H9 (cell line): ENCODE measurements around the gene TBL1Y. TPM values are rescaled to one million over a fixed set of nuclear protein-coding genes. Genes with fewer than 3 reads are reported as not detected.

Source experiments
- DNase-seq: peaks from one replicate; pipeline ENCODE4 v3.0.0-alpha.2; 2017
- H2AFZ ChIP-seq: one replicate; pipeline ENCODE4 v1.6.1; 2013; ENCODE audit warnings: mild to moderate bottlenecking, low read length, control low read depth, moderate library complexity
- H2AK5ac ChIP-seq: 2 replicates; pipeline ENCODE4 v1.6.1; 2013; ENCODE audit warnings: low read length, control low read depth, mixed read lengths; ENCODE audit not compliant: insufficient read length
- H2BK120ac ChIP-seq: one replicate; pipeline ENCODE4 v1.6.1; 2013; ENCODE audit warnings: low read depth, mild to moderate bottlenecking, low read length, control low read depth, inconsistent platforms; ENCODE audit not compliant: poor library complexity, severe bottlenecking
- H2BK12ac ChIP-seq: 2 replicates; pipeline ENCODE4 v1.6.1; 2013; ENCODE audit warnings: low read length, control low read depth, mixed read lengths, low read depth; ENCODE audit not compliant: insufficient read length
- H2BK15ac ChIP-seq: 2 replicates; pipeline ENCODE4 v1.6.1; 2013; ENCODE audit warnings: low read depth, low read length, control low read depth
- H2BK20ac ChIP-seq: one replicate; pipeline ENCODE4 v1.6.1; 2013; ENCODE audit warnings: low read depth, mild to moderate bottlenecking, low read length, control low read depth, inconsistent platforms; ENCODE audit not compliant: poor library complexity, severe bottlenecking
- H2BK5ac ChIP-seq: 2 replicates; pipeline ENCODE4 v1.6.1; 2013; ENCODE audit warnings: low read length, control low read depth, mixed read lengths; ENCODE audit not compliant: insufficient read length
- H3K14ac ChIP-seq: 2 replicates; pipeline ENCODE4 v1.6.1; 2013; ENCODE audit warnings: low read length, control low read depth; ENCODE audit not compliant: insufficient read depth
- H3K18ac ChIP-seq: 2 replicates; pipeline ENCODE4 v1.6.1; 2013; ENCODE audit warnings: low read depth, mild to moderate bottlenecking, mixed read lengths, low read length, control low read depth; ENCODE audit not compliant: insufficient read length
- H3K23ac ChIP-seq: 2 replicates; pipeline ENCODE4 v1.6.1; 2013; ENCODE audit warnings: low read length, control low read depth, mixed read lengths, low read depth; ENCODE audit not compliant: insufficient read length
- H3K23me2 ChIP-seq: 2 replicates; pipeline ENCODE4 v1.6.1; 2013; ENCODE audit warnings: low read depth, mild to moderate bottlenecking, mixed read lengths, low read length, control low read depth; ENCODE audit not compliant: insufficient read length, poor library complexity, severe bottlenecking
- H3K27ac ChIP-seq: 2 replicates; pipeline ENCODE4 v1.5.1; 2013; ENCODE audit warnings: low read length, control low read depth, mixed read lengths, low read depth; ENCODE audit not compliant: insufficient read length
- H3K27me3 ChIP-seq: 2 replicates; pipeline ENCODE4 v1.6.1; 2013; ENCODE audit warnings: low read length, control low read depth, inconsistent platforms; ENCODE audit not compliant: insufficient read depth
- H3K4ac ChIP-seq: 2 replicates; pipeline ENCODE4 v1.6.1; 2013; ENCODE audit warnings: low read depth, mild to moderate bottlenecking, control low read depth, inconsistent platforms, low read length, moderate library complexity
- H3K4me1 ChIP-seq: 2 replicates; pipeline ENCODE4 v1.6.1; 2013; ENCODE audit warnings: low read length, control low read depth, inconsistent platforms; ENCODE audit not compliant: insufficient read depth
- H3K4me2 ChIP-seq: 2 replicates; pipeline ENCODE4 v1.6.1; 2013; ENCODE audit warnings: low read length, control low read depth, mixed read lengths; ENCODE audit not compliant: insufficient read length, insufficient read depth
- H3K56ac ChIP-seq: 2 replicates; pipeline ENCODE4 v1.6.1; 2013; ENCODE audit warnings: low read depth, mild to moderate bottlenecking, mixed read lengths, low read length, control low read depth; ENCODE audit not compliant: insufficient read length
- H3K79me1 ChIP-seq: 2 replicates; pipeline ENCODE4 v1.6.1; 2013; ENCODE audit warnings: low read depth, mild to moderate bottlenecking, moderate library complexity, low read length, control low read depth, inconsistent platforms; ENCODE audit not compliant: insufficient read depth, poor library complexity, severe bottlenecking
- H3K79me2 ChIP-seq: 2 replicates; pipeline ENCODE4 v1.6.1; 2013; ENCODE audit warnings: low read length, control low read depth, inconsistent platforms; ENCODE audit not compliant: insufficient read depth
- H3K9ac ChIP-seq: 2 replicates; pipeline ENCODE4 v1.6.1; 2013; ENCODE audit warnings: low read length, control low read depth, mixed read lengths; ENCODE audit not compliant: insufficient read length; ENCODE audit errors: extremely low read depth
- H3K9me3 ChIP-seq: one replicate; pipeline ENCODE4 v1.6.1; 2013; ENCODE audit warnings: low read depth, low read length, inconsistent platforms; ENCODE audit not compliant: control insufficient read depth
- H3T11ph ChIP-seq: one replicate; pipeline ENCODE4 v1.6.1; 2013; ENCODE audit warnings: mild to moderate bottlenecking, low read length, control low read depth, inconsistent platforms
- H4K20me1 ChIP-seq: one replicate; pipeline ENCODE4 v1.6.1; 2013; ENCODE audit not compliant: control insufficient read depth, insufficient read length, insufficient read depth
- H4K5ac ChIP-seq: 2 replicates; pipeline ENCODE4 v1.6.1; 2013; ENCODE audit warnings: low read depth, mild to moderate bottlenecking, mixed read lengths, low read length, control low read depth; ENCODE audit not compliant: insufficient read length
- H4K8ac ChIP-seq: replicated peaks from 2 replicates; pipeline ENCODE4 v1.6.1; 2013; ENCODE audit warnings: low read length, control low read depth, mixed read lengths, low read depth; ENCODE audit not compliant: insufficient read length
- H4K91ac ChIP-seq: 2 replicates; pipeline ENCODE4 v1.6.1; 2013; ENCODE audit warnings: low read depth, mild to moderate bottlenecking, moderate library complexity, mixed read lengths, low read length, control low read depth; ENCODE audit not compliant: insufficient read length
- H3K27ac Mint-ChIP-seq, 3 experiments: 2 replicates in 2 of 3; 3 replicates in 1 of 3; pipeline ENCODE4 v1.8.0; 2020 to 2021; ENCODE audit warnings: mixed read lengths in 3 of 3, mild to moderate bottlenecking in 1 of 3, moderate library complexity in 1 of 3
- H3K27me3 Mint-ChIP-seq: 2 replicates; pipeline ENCODE4 v1.8.0; 2021; ENCODE audit warnings: low read depth, mild to moderate bottlenecking, moderate library complexity, mixed read lengths
- H3K36me3 Mint-ChIP-seq, 3 experiments: 2 replicates in 2 of 3; 3 replicates in 1 of 3; pipeline ENCODE4 v1.8.0; 2020 to 2021; ENCODE audit warnings: low read depth in 3 of 3, mixed read lengths in 3 of 3; ENCODE audit not compliant: insufficient read depth in 1 of 3
- H3K4me1 Mint-ChIP-seq, 2 experiments: 2 replicates each; pipeline ENCODE4 v1.8.0; 2020; ENCODE audit warnings: mixed read lengths in 2 of 2
- H3K4me3 Mint-ChIP-seq, 2 experiments: 2 replicates in 1 of 2; 3 replicates in 1 of 2; pipeline ENCODE4 v1.8.0; 2020 to 2021; ENCODE audit warnings: mild to moderate bottlenecking in 2 of 2, mixed read lengths in 2 of 2, moderate library complexity in 1 of 2
- H3K9me3 Mint-ChIP-seq, 2 experiments: 2 replicates in 1 of 2; 3 replicates in 1 of 2; pipeline ENCODE4 v1.8.0; 2020; ENCODE audit warnings: mild to moderate bottlenecking in 2 of 2, mixed read lengths in 2 of 2, moderate library complexity in 1 of 2
- CTCF ChIP-seq: fragments of 200-600 bp; sonication (generic); conservative IDR thresholded peaks from 3 replicates; pipeline ENCODE4 v1.8.0; 2021; ENCODE audit warnings: antibody characterized with exemption, mild to moderate bottlenecking
- WGBS: extraction: QIAGEN DNeasy Blood & Tissue Kit; methylation state at CpG from one replicate; pipeline ENCODE4 v1.1.7; 2013; ENCODE audit warnings: missing lambda C conversion rate, low lambda C conversion rate, mixed read lengths; ENCODE audit not compliant: insufficient read length; ENCODE audit errors: extremely low coverage; 5-methylcytosine and 5-hydroxymethylcytosine counted together
- total RNA-seq: library from RNA; stranded (reverse); gene quantifications from 2 replicates; pipeline ENCODE4 v1.2.1, GENCODE V29; 2021

Gene TBL1Y
- total RNA-seq, 1 experiment from 2014 or later = not detected

- H3K9me3 Mint-ChIP-seq = no peaks in the 10 kb centered on the region
These were observed 87.1 kb downstream of the TBL1Y start for GRCh38 chrY:6997503-6998066.

More at GRCh38 chrY:6997503-6998066, 87.1 kb downstream of the TBL1Y start:
- no peak for TF ChIP-seq CTCF
- WGBS = no CpG with 5 or more reads among the region's 1 CpG
- no peaks in the 10 kb centered on the region for H3K23me2 ChIP-seq
- H2BK120ac ChIP-seq = no peak overlapping the region
- H3K4me1 ChIP-seq = no peaks in the 10 kb centered on the region
- no peak overlapping the region for H3K18ac ChIP-seq
- no peak overlapping the region for H3K9ac ChIP-seq
- H4K5ac ChIP-seq = no peak overlapping the region
- H3K79me2 ChIP-seq = no peaks in the 10 kb centered on the region
- no peak for DNase-seq
- H4K8ac ChIP-seq = no peak overlapping the region
- H2AK5ac ChIP-seq = no peak overlapping the region
- Mint-ChIP-seq H3K4me3 (no peak overlapping the region), H3K27ac (no peak overlapping the region), H3K36me3 (no peaks in the 10 kb centered on the region), H3K27me3 (no peaks in the 10 kb centered on the region), H3K4me1 (no peaks in the 10 kb centered on the region)
- no peak overlapping the region for H2AFZ ChIP-seq
- H2BK12ac ChIP-seq = no peak overlapping the region
- H3K79me1 ChIP-seq = no peaks in the 10 kb centered on the region
- no peak overlapping the region for H2BK20ac ChIP-seq
- no peaks in the 10 kb centered on the region for H3K9me3 ChIP-seq
- no peaks in the 10 kb centered on the region for H4K20me1 ChIP-seq
- no peaks in the 10 kb centered on the region for H3K27me3 ChIP-seq
- H4K91ac ChIP-seq = no peak overlapping the region
- H2BK5ac ChIP-seq = no peak overlapping the region
- H3K23ac ChIP-seq = no peak overlapping the region
- no peak overlapping the region for H3K14ac ChIP-seq
- H3K4ac ChIP-seq = no peak overlapping the region
- no peak overlapping the region for H2BK15ac ChIP-seq
- no peak overlapping the region for H3K56ac ChIP-seq
- no peak overlapping the region for H3K27ac ChIP-seq
- H3T11ph ChIP-seq = no peak overlapping the region
- no peak overlapping the region for H3K4me2 ChIP-seq
